Esophagus squamous epithelium (tissue), 4 donors: ENCODE results near the gene FMNL1.
A peak's percentile ranks its signal among the peaks of the same experiment; 100 is the strongest.

Experiments used
- CTCF ChIP-seq, 6 experiments: fragments of 450-650 bp in 4 of 6; fragments of 200-600 bp in 2 of 6; sonication (generic) in 2 of 6; IDR thresholded peaks; one replicate each; pipeline ENCODE4 v1.5.1; 2016 to 2019; ENCODE audit warnings: antibody characterized with exemption in 6 of 6, mild to moderate bottlenecking in 4 of 6, moderate library complexity in 4 of 6
- POLR2A ChIP-seq, 4 donors: fragments of 450-650 bp; IDR thresholded peaks; one replicate each; pipeline ENCODE4 v1.6.1; 2017; ENCODE audit warnings: antibody characterized with exemption in 4 of 4, mild to moderate bottlenecking in 4 of 4, moderate library complexity in 3 of 4

DNA sequence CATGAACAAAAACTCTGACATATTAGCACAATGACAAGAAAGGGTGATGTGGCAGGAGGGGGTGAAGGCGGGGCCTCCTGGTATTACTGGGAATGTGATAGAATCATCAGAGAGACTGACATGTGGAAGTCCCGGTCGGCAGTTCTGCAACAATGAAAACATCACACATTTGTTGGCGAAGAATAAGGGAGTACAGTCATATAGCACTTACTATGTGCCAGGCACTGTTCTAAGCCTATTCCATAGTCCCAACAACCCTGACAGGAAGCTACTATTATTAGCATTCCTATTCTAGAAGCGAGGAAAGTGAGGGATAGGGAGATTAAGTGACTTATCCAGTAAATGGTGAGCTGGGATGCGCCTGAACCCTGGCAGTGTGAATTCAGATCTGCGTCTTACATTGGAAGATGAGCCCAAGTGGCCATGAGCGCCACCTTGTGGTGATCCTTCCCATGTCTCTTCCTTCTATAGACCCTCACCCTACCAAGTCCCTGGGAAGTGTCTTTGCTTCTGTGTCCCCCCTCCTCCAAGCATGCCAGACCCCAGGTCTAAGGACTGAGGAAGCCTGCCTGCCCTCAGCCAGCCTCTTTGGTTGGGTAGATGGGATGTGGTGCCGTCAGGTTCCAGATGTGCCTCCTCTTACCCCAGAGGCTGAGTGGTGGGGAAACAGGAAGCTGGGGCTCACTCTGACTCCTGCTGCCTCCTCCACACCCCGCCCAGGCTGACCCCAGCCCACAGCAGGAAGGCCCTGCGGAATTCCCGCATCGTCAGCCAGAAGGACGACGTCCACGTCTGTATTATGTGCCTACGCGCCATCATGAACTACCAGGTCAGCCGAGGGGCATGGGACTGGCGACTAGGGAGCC lies 14.0 kb downstream of the FMNL1 start:
- TF ChIP-seq POLR2A (IDR thresholded peaks at IDR 0.05) (no peak), CTCF (IDR thresholded peaks at IDR 0.05) (peak; percentile 62 to 84 (median 72))
